Kidney tubule cell (primary cell): ENCODE data around the gene CDSN.

ENCODE experiments used
- DNase-seq: peaks from one replicate; pipeline ENCODE4 v3.0.0-alpha.2; 2018; ENCODE audit warnings: low spot score

Gene CDSN

DNA sequence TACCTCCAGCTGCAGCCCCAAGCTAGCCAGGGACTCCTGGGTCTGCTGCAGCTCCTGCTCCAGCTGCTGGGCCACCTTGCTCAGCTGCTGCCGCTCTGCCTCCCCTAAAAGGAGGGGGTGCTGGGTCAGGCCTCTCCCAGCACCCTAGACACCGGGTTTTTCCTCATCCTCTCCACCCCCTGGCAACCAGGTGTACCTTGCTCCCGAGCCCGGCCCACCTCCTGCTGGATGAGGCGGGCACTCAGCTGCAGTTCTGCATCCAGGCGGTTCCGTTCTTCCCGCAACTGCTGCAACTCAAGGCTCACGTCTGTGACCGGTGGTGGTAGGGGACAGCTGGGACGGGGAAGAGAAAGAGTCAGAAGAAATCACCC lies 24.7 kb upstream of the CDSN start:
- no peak for DNase-seq

DNA sequence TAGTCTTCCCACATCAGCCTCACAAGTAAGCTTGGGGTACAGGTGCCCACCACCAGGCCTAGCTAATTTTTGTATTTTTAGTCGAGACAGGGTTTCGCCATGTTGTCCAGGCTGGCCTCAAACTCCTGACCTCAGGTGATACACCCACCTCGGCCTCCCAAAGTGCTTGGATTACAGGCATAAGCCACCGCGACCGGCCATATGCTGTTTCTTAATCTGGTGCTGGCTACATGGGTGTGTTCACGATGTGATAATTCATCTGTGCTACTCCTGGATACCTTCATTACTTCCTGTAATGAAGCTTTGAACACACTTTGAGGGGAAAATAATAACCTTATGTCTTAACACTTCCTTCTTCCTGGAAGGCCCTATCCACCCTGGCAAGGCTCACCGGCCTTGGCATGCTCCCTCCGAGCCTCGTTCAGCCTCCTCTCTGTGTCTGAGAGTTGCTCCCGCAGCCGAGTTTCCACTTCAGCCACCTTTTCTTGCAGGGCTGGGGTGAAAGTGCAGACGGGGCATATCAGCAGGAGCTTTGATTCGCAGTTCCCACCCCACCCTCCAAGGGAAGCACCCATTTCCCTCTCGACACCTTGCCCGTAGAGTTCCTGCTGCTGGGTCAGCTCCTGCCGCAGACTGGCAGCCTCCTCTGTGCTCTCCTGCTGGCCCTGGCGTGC lies 24.2 kb upstream of the CDSN start:
- no peak for DNase-seq

DNA sequence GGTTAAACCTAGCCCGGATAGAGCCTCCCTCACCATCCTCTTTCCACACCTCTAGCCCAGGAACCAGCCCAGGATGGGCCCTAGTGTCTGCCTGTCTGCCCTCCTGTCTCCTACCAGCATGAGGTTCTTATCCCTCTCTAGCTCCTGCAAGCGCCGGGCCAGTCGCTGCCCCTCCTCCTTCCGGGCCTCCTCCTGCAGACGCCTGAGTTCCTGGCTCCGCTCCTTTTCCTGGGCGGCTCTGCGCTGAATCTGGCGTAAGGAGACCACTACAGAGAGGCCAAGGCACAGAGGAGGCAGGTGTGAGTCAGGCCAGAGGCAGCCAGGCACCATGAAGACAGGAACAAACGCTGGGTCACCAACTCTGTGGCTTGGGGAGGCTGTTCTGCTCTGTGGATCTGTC lies 22.9 kb upstream of the CDSN start:
- DNase-seq: peak; percentile 67

DNA sequence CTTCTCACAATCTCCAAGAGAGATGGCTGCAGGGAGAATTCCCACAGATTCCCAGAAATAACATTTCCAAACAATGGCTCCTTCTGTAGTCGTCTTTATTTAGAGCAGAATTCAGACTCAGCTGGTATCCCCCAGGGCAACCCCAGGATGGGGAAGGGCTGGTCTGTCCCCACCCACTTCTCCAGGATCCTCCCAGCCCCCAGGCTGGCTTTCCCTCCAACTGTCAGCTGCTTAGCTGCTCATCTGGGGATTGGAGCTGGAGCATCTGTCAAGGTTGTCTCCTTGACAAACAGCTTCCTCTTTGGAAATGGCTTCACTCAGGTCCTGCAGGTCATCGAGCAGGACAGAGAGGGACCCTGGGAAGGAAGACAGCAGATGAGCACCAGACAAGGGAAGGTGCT lies 22.1 kb upstream of the CDSN start:
- no peak for DNase-seq

DNA sequence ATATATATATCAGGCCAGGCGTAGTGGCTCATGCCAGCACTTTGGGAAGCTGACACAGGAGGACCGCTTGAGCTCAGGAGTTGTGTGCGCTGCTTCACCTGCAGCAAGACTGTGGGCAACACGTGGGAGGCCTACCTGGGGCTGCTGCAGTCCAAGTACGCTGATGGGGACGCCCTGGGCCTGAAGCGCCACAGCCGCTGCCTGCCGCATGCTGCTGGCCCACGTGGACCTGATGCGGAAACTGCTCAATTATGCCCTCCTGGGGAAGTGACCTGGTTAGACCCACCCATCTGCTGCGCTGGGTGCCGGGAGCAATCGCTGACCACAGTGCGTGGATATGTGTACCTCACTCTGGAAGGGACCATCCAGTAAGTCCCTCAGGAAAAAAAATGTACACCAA lies 20.4 kb upstream of the CDSN start:
- DNase-seq: no peak

DNA sequence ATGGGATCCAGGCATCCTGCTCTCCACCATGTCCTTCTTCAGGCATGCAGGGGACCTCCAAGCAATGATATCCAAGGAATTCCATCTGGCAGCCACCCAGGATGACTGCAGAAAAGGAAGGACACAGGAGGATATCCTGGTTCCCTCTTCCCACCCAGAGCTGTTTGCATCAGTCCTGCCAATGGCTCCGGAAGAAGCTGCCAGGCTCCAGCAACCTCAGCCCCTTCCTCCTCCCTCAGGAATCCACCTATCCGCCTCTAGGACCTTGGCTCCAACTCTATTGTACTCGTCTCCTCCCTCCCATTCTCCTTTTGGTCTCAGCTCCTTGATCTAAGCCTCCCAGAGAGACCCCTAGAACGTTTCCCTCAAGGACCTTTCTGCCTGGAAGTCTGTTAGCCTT lies 19.4 kb upstream of the CDSN start:
- DNase-seq: peak; percentile 91

DNA sequence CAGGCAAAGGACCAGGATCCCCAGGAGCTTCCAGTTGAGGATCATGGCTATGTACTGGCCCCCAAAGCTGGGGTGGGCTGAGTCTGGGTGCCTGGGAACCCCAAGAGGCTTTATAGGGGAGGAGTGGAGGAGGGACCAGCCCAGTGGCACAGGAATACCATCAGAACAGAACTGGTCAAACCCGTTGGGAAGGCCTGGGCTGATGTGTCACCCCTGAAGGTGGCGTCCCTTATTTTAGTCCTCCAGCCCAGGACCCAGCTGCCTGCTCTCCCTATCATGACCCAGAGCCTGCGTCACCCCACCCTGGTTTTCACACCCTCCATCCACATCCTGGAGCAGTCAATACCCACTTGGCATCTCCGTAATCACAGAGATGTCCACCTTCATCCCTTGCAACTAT lies 18.7 kb upstream of the CDSN start, which contains the start of gene PSORS1C2:
Gene PSORS1C2, minus strand, starts transcription at position 85 of the 400 bp plus-strand sequence. Its CDS starts 40 bp downstream, at position 45.
- no peak for DNase-seq

DNA sequence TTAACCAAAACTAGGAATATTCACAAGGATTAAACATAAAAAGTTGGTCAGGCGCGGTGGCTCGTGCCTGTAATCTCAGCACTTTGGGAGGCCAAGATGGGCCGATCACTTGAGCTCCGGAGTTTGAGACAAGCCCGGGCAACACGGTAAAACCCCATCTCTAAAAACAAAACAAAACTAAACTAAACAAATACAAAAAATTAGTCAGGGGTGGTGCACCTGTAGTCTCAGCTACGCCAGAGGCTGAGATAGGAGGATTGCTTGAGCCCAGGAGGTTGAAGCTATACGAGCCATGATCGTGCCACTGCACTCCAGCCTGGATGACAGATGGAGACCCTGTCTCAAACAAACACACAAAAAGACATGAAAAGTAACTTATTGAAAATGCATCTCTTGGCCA lies 15.5 kb upstream of the CDSN start:
- DNase-seq: no peak

DNA sequence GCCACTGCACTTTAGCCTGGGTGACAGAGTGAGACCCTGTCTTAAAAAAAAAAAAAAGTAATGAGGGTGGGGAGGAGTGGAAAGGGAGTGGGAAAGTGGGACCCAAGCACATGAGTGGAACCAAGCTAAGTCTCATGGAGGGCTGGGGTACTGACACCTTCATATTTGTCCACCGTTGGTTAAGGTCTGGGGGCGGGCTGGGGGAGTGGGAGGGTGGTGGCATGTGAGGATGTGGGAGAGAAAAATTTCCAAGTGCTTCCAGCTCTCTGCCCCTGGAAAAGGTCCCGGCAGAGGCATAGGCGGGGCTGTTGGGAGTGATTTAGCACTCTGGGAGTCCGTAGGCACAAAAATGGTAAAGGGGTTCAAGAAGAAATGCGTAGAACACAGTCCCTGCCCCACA lies 12.6 kb upstream of the CDSN start:
- DNase-seq: no peak

DNA sequence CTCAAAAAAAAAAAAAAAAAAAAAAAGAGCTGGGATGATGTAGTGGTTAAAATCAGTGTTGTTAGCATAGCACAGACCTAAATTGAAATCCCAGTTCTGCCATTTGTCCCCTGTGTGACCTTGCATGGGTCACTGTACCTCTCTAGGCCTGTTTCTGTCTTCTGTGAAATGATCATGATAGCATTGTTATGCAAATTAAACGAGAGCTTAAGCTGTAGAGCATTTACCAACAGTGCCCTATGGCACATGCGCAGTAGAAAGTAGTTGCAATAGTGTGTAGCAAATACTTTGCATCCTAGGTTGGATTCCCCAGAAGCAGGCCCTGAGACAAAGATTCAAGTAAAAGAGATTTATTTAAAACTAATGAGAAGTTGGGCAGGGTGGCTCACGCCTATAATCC lies 11.3 kb upstream of the CDSN start:
- DNase-seq: no peak

DNA sequence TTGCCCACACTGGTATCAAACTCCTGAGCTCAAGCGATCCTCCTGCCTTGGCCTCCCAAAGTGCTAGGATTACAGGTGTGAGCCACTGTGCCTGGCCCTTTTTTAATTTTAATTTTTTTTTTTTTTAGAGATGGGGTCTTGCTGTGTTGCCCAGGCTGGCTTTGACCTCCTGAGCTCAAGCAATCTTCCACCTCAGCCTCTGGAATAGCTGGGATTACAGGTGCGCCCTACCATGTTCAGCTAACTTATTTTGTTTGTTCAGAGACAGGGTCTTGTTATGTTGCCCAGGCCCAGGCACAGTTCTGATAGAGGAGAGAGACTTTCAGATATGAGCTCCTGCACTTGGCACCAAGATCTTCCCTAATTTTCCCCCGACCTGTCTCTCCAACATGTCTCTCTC lies 10.5 kb upstream of the CDSN start:
- no peak for DNase-seq

DNA sequence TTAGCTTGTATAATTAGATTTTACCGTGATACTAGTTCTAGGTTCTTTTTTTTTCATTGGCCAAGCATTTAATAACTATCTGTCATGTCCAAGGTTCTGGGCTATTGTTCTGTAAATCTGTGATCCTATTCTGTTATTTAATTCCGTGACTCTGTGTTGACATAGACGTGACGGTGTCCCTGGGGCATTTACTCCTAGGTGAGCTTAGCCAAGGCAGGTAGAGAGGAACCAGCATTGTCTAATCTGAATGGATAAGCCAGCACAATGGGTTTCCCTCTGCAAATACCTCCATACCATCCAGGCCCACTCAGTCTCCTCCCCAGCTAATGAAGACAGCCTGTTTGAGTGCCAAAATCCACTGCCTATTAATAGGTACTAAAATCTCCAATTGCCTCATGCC lies 8.9 kb upstream of the CDSN start:
- no peak for DNase-seq

DNA sequence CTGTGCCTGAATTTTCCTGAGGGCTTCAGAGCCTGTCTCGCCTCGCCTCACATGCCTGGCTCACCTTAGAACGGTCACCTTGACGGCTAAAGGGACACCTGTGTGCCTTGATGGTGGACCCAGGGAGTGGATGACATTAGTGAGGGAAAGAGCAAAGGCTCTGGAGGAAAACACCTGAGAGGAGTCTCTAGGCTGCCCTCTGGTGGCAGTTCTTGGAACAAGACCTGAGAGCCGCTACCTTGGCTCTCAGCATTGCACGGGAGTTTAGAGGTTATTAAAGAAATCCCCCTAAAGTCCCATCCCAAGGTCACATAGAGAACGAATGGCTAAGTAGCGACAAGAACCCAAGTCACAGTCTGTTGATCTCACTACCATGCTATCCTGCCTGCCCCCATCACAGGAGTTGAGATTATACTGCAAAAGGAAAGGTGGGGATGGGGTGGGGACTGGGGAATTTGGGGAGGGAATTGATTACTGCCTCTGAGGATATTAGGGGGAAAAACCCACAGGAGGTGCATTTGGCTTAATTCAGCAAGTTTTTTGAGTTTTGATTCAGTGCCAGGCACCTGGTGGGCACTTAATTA lies 7.9 kb upstream of the CDSN start:
- peak; percentile 71 for DNase-seq

DNA sequence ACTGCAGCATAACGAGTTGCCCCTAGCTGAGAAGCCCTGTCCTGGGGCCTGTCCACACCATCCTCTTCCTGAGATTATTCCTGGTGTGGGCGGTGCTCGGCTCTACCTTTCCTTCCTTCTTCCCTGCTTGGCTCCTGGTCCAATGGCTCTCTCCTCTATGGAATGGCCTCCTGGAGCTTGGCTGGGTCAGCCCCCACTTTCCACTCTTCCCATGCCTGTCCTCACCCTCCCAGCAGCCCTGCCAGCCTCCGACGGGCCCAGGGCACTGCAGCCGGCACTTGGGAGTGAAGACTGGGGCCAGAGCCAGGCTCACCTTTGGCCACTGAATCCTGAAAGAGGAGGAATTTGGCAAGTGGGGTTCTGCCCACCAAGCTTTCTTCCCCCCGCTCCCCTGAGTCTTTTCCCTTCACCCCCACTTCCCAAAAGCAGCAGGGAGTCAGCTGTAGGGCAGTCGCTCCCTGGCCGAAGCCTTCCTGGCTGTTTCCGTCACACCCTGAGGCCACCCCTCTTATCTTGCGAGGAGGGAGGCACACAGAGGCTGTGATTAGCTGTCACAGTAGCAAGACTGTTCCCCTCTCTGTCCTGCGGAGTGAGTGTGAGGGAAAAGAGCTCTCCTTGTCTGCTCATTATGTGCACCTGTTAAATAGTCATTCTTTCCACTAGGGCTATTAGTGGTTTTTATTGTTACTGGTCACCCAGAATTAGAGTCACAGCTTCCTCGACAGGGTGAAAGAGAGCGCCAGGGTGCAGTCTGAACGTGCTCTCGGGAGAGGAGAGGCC lies 6.3 kb upstream of the CDSN start:
- no peak for DNase-seq

DNA sequence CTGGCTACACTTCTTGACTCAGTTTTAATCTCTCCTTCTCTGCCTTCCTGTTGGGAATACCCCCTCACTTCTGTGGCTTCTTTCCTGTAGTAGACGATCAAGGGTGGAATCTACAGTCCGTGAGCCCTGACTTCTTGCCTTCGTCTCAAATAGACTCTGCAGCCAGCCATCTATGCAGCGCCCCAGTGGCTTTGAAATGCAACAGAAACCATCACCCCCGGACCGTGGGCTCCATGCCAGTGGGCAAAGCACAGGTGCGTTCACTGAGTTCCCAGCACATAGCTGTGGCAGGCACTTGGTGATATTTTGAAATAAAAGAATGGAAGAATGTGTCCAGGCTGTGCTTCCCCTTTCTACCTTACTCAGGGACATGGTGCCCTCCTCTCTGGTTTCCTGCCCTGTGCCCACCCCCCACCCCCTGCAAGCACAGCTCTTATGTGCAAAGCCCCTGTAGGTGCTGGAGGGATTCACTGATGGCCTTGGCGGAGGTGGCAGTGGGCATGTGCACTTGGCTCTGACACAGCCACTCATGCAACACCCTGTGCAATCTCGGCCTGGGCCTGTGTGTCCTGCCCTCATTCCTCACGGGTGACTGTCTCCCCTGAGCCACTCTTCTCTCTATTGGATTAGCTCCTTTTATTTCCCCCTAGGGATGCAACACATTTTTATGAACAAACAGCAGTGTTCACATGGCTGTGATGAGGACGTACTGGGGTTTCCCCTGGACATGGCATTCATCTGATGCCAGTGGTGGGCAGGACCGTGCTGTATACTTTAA lies 5.5 kb upstream of the CDSN start:
- DNase-seq: peak; percentile 89

DNA sequence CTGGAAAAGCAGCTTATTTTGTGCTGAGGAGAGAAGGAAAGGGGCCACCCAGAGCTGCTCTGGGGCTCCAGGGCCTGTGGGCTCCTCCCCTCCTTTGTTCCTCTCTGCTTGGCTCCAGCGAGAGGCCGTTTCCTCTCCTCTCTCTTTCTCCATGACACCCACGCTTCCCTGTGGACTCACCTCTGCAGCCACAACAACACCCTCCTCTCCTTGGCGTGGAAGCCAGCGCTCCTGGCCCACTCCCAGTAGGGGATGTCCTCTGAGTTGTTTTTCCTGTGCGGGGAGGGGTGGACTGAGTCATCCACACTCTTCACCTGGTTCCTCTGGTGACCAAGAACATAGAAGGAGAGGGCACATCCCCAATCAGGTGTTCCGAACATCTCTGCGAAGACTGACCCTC lies 4.9 kb upstream of the CDSN start:
- peak; percentile 90 for DNase-seq

DNA sequence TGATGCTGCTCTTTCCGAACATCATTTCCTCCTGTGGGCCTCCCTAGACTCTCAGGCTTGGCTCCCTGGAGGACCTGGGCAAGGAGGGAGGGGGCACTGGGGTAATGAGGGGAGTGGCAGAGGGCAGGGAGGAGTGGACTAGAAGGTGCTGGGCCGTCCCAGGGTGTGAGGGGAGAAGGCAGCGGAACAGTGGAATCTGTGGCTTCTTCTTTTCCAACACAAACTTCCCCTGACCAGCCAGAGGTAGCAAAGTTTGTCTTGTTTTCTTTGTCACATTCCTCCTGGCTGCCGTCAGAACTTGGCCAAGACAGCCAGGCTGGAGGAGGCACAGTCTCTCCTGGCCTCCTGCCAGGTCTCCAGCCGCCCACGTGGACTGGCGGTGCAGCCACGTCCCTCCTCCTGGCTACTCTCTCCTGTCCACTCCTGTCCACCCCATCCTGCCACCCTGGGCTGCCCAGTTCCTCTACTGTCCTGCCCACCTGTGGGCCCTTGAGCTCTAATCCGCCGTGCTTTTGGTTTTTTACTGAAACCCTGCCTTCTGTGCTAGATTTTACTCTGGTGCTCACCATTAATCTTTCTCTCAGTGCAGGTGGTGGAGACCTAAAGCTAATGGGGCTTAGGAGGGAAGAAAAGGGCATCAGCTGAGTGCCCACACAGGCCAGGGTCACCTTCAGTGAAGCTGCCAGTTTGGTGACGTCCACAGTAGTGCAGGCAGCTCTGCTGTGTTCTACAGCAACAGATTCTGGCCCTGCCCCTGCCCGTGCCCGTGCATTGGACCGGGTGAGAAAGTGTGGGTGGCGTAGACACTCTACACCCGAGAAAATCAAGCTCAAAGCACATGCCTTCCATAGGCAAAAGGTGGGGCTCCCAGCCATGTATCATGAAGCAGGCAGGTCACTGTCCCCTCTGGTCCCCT lies 2.8 kb upstream of the CDSN start:
- peak; percentile 95 for DNase-seq

DNA sequence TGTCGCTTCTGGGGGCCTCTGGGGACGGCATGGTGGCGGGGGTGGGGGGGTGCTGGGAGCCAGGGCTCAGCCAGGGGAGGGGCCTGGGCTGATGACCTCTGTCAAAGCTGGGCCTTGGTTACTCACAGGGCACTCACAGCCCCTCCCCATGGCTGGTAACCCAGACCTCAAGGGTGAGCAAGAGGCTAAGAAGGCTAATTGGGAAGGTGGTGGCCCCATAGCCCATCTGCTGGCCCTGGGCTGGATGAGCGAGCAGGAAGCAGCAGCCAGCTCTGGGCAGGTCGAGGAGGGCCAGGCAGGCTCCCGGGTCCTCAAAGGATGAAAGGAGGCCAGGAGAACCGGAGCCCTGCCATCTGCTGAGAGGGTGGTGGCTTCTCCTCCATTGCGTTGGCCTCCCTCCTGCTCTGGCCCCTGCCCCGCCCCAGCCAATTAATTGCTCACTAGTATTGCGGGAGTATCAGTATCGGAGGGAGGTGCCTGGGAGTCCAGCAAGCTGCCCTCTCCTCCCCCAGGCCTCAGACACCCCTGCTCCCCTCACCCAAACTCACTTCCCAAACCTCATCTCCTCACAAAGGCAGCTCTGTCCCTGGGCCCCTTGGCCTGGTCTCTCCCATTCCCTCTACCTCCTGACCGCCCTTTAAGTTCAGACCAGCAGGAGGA lies 1.0 kb upstream of the CDSN start:
- DNase-seq: peak; percentile 49

DNA sequence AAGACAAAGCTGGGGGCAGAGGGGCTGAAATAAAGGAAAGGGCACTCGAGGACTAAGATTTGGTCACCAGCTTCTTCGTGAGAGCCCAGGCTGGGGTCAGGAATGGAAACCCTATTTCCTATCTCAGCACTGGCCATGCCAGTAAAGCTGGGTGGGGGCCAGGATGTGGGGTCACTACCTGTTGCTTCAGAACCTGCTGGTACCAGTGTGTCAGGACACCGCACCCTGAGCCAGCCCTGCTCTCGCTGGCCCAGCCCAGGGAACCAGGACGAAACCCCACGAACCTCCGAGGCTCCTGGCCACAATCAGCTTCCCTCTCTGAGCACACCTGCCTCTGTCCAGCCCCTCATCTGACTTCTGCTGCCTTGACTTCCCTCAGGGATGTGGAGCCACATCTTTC lies 2.1 kb downstream of the CDSN start:
- DNase-seq: no peak

DNA sequence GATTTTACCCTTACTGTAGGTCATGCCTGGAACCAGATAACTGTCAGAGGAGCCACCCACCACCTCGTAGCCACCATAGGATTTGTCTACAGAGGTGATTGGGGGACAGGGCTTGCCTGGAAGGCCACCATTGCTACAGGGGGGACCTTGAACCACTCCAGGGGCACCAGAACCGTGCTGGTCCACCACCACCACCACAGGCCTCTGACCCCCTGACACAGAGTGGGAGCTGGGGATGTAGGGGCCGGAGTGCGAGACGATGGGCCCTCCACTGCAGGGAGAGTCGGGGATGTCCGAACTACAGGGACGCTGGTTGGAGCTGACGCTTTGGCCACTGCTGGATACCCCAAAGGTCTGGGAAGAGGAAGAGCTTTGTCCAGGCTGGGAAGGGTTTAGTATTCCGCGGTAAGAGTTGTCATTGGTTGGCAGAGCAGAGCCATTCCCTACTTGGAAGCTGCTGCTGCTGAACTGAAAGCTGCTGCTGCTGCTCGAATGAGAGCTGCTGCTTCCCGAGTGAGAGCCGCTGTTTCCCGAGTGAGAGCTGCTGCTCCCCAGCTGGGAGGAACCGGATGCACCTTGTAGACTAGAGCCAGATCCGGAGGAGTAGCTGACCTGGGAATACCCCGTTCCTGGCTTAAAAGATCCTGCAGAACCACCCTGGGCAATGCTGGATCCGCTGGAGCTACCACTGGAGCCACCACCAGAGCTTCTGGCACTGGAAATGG lies 3.4 kb downstream of the CDSN start:
- DNase-seq: no peak
